Activated naive CD4-positive, alpha-beta T cell treated with anti-CD3 and anti-CD28 coated beads for 36 hours (primary cell): ENCODE results near the gene DSCAML1. TPM values are rescaled to one million over a fixed set of nuclear protein-coding genes. Genes with fewer than 3 reads are reported as not detected.

ENCODE experiments used
- CTCF ChIA-PET: fragments of 350-600 bp; sonication (Branson Sonifier 250); formaldehyde crosslinking; loops from one replicate; lab custom pipeline; 2021; ENCODE audit warnings: antibody characterized with exemption; lab: Charles Lee
- DNase-seq: peaks from one replicate; pipeline ENCODE4 v3.0.0-alpha.2; 2020
- H3K27ac Mint-ChIP-seq: one replicate; pipeline ENCODE4 v1.8.0; 2021; ENCODE audit warnings: mild to moderate bottlenecking, mixed read lengths
- H3K27me3 Mint-ChIP-seq: one replicate; pipeline ENCODE4 v1.8.0; 2021; ENCODE audit warnings: low read depth, mixed read lengths
- H3K36me3 Mint-ChIP-seq: one replicate; pipeline ENCODE4 v1.8.0; 2021; ENCODE audit warnings: low read depth, mixed read lengths
- H3K4me1 Mint-ChIP-seq: one replicate; pipeline ENCODE4 v1.8.0; 2021; ENCODE audit warnings: low read depth, mixed read lengths
- H3K4me3 Mint-ChIP-seq: one replicate; pipeline ENCODE4 v1.8.0; 2021; ENCODE audit warnings: mild to moderate bottlenecking, moderate library complexity, mixed read lengths
- H3K9me3 Mint-ChIP-seq: one replicate; pipeline ENCODE4 v1.8.0; 2021; ENCODE audit warnings: mixed read lengths
- intact Hi-C: fragments of 100-400 bp; cut with micrococcal nuclease; formaldehyde crosslinking; loops from one replicate; pipeline ENCODE4 v1.15.1; 2023
- total RNA-seq, 2 experiments: library from RNA; stranded (reverse); gene quantifications; one replicate each; pipeline ENCODE4 v1.2.3, GENCODE V29; 2021

DSCAML1 gene
- total RNA-seq, 2 experiments from 2014 or later, result 0.17 to 0.30 TPM

DNA sequence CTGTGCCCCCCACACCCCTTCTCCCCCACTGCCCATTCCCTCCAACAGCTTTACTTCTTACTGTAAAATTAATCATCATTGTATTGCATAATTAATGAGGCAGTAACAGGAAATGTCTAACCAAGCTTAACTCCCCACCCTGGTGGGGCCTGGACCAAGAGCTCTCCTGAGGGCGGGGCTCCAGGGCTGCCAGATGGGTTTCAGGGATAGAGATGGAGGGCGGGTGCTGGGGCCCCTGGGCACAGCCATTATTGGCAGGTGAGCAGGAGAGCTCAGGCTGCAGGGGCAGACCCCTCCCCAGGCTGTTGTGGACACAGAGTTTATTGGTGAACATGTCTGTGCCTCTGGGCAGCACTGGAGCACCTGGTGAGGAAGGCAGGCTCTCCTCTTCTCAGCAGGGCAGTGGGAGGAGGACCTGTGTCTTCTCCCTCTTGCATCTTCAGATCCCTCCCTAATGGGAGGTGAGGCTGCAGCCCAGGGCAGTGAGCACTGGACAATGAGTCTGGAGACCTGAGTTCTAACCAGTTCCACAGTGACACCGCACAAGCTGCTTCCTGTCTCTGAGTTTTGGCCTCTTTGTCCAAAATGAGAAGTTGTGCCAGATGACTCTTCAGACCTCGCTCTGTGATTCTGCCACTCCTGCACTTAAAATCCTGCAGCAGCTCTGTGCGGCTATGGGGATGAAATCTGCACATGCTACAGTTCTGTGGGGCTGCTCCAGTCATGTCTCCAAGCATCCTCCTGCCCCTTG is 236.1 kb downstream of the DSCAML1 start:
- Mint-ChIP-seq H3K27ac (no peak overlapping the region), H3K36me3 (no peaks in the 10 kb centered on the region), H3K27me3 (peaks cover 3% of the 10 kb centered on the region), H3K4me1 (no peaks in the 10 kb centered on the region), H3K9me3 (no peaks in the 10 kb centered on the region), H3K4me3 (no peak overlapping the region)
- CTCF ChIA-PET, result no interaction called here
- intact Hi-C loops, result no loop called here
- no peak for DNase-seq

DNA sequence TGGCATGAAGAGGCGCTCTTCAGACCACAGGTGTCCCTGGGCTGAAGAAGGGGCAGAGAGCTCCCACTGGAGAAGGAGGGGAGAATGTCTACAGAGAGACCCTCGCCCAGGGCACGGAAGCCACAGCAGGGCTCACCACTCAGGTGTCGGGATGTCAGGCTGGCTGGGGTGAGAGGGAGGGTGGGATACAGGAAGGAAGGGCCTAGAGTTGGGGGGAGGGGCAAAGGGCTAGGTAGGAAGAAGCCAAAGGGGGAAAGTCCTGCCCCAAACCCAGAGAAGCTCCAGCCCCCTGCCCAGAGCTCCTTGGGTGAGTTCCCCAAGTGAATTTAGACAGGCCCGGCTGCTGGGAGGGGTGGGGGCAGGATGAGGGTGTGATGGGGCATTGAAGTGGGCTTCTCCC is 237.3 kb downstream of the DSCAML1 start:
- Mint-ChIP-seq H3K4me3 (no peak overlapping the region), H3K27ac (no peak overlapping the region), H3K9me3 (no peaks in the 10 kb centered on the region), H3K27me3 (peaks cover 3% of the 10 kb centered on the region), H3K4me1 (no peaks in the 10 kb centered on the region), H3K36me3 (no peaks in the 10 kb centered on the region)
- DNase-seq, result no peak
- intact Hi-C loops, result no loop called here
- CTCF ChIA-PET, result no interaction called here

DNA sequence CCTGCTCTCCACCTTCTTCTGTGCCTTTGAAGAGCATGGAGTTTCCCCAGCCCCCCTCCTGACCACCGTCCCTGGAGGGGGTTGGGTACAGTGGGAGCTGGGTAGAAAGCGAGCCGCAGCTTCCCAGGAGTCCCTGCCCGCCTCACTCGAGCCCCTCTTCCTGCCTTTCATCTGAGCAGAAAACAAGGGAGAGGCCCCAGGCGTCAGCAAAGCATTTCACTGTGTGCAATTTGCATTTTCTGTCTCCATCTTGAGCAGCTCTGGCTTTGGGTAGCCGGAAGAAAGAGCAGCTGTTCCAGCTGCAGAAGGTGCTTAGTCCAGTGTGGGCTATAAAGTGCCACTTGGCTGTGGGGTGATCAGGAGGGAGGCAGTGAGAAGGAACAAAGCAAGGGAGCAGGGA is 239.7 kb downstream of the DSCAML1 start:
- no peaks in the 10 kb centered on the region for H3K9me3 Mint-ChIP-seq
- intact Hi-C loops, result no loop called here
- H3K27me3 Mint-ChIP-seq, result peaks cover 3% of the 10 kb centered on the region
- no peaks in the 10 kb centered on the region for H3K4me1 Mint-ChIP-seq
- DNase-seq, result no peak
- no peak overlapping the region for H3K27ac Mint-ChIP-seq
- no peaks in the 10 kb centered on the region for H3K36me3 Mint-ChIP-seq
- CTCF ChIA-PET, result no interaction called here
- H3K4me3 Mint-ChIP-seq, result no peak overlapping the region

DNA sequence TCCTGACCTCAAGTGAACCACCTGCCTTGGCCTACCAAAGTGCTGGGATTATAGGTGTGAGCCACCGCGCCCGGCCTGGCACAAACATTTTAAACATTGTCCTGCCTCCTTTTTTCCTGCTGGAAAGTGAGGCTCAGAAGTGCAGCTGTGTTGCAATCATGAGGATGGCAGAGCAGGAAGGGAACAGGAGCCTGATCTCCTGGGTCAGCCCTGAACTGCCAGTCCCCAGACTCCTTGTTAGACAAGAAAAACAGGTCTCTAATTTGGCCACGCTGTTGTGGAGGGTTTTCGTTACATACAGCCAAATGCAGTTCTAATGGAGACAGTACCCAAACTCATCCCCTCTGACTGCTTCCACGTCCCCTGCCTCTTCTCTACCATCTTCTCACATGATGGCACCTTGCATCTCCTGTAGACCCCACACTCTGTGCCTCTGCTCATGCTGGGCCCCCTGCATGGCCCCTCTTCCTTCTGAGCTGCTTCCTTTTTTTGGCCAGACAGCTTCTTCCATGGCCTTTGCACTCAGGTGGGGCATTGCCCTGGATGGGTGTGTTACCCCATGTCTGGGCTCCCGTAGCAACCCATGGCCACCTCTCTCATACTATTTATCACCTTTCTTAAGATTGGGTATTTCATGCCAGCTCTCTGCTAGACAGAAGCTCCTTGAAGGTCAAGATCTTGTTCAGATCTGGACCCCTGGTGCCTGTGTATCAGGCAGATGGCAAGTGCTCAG is 242.2 kb downstream of the DSCAML1 start:
- Mint-ChIP-seq H3K4me1 (no peaks in the 10 kb centered on the region), H3K9me3 (no peaks in the 10 kb centered on the region), H3K4me3 (no peak overlapping the region), H3K36me3 (no peaks in the 10 kb centered on the region), H3K27ac (no peak overlapping the region), H3K27me3 (peaks cover 3% of the 10 kb centered on the region)
- intact Hi-C loops, result no loop called here
- CTCF ChIA-PET, result interaction anchor here (0.7 kb wide), 1 partner anchor 718 kb away, joined by 3 read pairs; no protein-coding TSS in a partner anchor
- no peak for DNase-seq

DNA sequence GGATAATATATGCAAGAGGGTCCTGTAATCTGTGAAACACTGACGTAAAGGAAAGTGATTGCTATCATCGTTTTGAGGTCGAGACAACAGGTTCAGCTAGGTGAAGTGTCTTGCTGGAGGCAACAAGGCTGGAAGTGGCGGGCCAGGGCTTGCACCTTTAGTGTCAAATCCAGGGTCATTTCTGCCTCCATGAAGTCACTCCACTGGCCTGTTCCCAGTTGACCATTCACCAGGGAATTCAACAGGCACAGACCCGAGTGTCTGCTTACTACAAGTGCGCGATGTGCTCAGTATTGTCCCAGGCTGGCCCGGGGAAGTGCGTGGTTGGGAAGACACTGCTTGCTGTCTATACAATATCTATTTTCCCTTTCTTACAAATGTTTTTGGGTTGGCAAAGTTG is 244.4 kb downstream of the DSCAML1 start:
- Mint-ChIP-seq H3K4me3 (no peak overlapping the region), H3K27ac (no peak overlapping the region), H3K4me1 (no peaks in the 10 kb centered on the region), H3K36me3 (no peaks in the 10 kb centered on the region), H3K27me3 (peaks cover 3% of the 10 kb centered on the region), H3K9me3 (no peaks in the 10 kb centered on the region)
- intact Hi-C loops, result no loop called here
- CTCF ChIA-PET, result no interaction called here
- DNase-seq, result no peak

DNA sequence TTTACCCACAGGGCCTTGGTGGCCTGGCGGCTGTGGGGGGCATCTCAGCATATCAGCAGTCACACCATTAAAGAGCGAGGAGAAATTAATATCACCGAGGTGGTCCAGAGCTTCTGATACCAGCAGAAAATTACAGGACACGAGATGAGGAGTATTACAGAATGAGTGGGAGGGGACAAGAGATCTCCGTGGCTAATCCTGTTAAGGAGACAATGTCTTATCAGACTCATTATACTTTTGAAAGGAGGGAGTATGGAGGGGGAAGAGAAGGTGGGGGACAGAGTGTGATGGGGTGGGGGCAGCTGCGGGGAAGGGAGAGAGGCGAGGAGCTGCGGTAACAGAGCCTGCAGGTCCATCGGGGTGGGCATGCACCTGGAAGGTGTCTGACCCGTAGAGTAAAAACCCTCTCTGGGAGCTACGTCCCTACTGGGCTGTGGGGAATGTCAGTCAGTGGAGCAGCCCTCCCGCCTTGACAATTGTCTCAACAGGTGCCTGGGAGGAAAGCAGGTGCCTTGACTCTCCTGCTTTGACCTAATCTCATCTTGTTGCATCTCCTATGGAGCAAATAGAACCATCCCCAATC is 245.2 kb downstream of the DSCAML1 start:
- Mint-ChIP-seq H3K4me3 (no peak overlapping the region), H3K27ac (no peak overlapping the region), H3K27me3 (peaks cover 2% of the 10 kb centered on the region), H3K9me3 (no peaks in the 10 kb centered on the region), H3K4me1 (no peaks in the 10 kb centered on the region), H3K36me3 (no peaks in the 10 kb centered on the region)
- intact Hi-C loops, result no loop called here
- CTCF ChIA-PET, result interaction anchor here (0.7 kb wide), 1 partner anchor 70 kb away, joined by 3 read pairs; no protein-coding TSS in a partner anchor
- no peak for DNase-seq

DNA sequence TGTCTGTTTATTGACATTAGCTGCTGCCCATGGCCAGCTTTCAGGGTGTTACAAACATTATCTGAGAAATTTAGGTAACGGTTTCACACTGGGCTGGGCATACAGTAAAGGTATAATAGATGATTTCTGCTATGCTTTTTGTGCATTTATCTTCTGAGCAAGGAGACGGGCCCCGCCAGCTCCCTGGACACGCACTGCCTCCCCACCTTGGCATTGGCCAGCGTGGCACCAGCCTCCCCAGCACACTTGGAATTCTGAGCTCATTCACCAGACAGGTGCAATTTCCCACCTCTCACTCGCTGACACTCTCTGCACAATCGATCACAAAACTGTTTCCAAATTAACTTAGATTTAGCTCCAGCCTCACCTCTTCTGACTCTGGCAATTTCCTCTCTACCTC is 246.6 kb downstream of the DSCAML1 start:
- no peak overlapping the region for H3K27ac Mint-ChIP-seq
- no peak overlapping the region for H3K4me3 Mint-ChIP-seq
- no peaks in the 10 kb centered on the region for H3K4me1 Mint-ChIP-seq
- DNase-seq, result no peak
- intact Hi-C loops, result no loop called here
- no peaks in the 10 kb centered on the region for H3K36me3 Mint-ChIP-seq
- CTCF ChIA-PET, result no interaction called here
- no peaks in the 10 kb centered on the region for H3K9me3 Mint-ChIP-seq
- no peaks in the 10 kb centered on the region for H3K27me3 Mint-ChIP-seq

DNA sequence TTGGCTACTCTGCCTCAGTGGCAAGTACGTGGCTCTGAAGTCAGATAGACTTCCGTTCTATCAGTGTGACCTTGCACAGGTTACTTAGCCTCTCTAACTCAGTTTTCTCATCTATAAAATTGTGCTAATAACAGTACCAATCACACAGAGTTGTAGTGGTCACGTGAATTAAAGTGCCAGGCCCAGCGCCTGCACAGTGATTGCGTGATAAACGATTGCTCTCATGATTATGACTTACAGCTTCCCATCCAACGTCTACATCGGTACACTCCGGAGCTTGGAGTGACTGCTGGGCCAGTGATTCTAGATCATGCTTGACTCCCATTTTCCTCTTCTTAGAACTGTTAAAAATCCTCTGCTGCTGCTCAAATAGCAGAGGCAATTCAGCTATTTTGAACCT is 247.6 kb downstream of the DSCAML1 start:
- CTCF ChIA-PET, result no interaction called here
- H3K27ac Mint-ChIP-seq, result no peak overlapping the region
- DNase-seq, result no peak
- no peaks in the 10 kb centered on the region for H3K4me1 Mint-ChIP-seq
- H3K36me3 Mint-ChIP-seq, result no peaks in the 10 kb centered on the region
- no peak overlapping the region for H3K4me3 Mint-ChIP-seq
- H3K27me3 Mint-ChIP-seq, result no peaks in the 10 kb centered on the region
- intact Hi-C loops, result no loop called here
- no peaks in the 10 kb centered on the region for H3K9me3 Mint-ChIP-seq

DNA sequence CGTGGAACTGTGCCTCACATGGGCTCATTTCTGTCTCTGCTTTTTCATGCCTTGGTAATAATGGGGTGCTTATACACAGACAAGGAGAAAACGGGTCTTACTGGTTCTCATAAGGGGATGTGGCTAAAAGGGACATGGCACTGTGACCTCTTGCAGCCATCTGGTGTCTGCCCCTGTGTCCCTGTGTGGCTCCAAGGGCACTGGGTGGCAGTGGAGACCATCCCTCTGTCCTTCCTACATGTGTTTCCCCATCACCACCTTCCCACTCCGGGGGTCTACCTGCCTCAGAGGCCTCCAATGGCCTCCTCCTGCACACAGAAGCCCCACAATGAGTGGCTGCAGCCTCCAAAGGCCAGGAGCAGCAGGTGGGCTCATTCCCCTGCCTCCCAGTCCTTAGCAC is 248.1 kb downstream of the DSCAML1 start:
- Mint-ChIP-seq H3K9me3 (no peaks in the 10 kb centered on the region), H3K27ac (no peak overlapping the region), H3K4me1 (no peaks in the 10 kb centered on the region), H3K27me3 (no peaks in the 10 kb centered on the region), H3K4me3 (no peak overlapping the region), H3K36me3 (no peaks in the 10 kb centered on the region)
- intact Hi-C loops, result no loop called here
- CTCF ChIA-PET, result no interaction called here
- DNase-seq, result no peak

DNA sequence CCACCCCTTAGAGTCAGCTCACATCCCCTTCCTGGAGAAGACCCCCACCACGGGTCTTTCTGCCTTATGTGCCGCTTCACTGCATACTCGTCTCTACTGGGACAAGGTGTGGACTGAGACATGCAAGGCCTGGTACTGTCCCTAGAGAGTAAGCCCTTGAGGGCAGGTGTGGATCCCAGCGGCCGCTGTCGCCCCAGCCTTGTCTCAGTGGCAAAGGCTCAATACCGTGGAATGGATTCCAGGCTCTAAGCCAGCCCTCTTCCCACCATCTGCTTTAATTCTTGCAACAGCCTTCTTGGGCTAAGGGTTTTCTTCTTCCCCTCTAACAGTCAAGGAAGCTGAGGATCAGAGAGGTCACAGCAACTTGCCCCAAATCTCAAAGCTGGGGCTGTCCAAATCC is 249.1 kb downstream of the DSCAML1 start:
- peaks cover 2% of the 10 kb centered on the region for H3K9me3 Mint-ChIP-seq
- no peaks in the 10 kb centered on the region for H3K27me3 Mint-ChIP-seq
- H3K4me3 Mint-ChIP-seq, result no peak overlapping the region
- no peaks in the 10 kb centered on the region for H3K4me1 Mint-ChIP-seq
- no peaks in the 10 kb centered on the region for H3K36me3 Mint-ChIP-seq
- no peak for DNase-seq
- H3K27ac Mint-ChIP-seq, result no peak overlapping the region
- CTCF ChIA-PET, result interaction anchor here (0.9 kb wide), 1 partner anchor 79 kb away, joined by 3 read pairs; no protein-coding TSS in a partner anchor
- intact Hi-C loops, result no loop called here

DNA sequence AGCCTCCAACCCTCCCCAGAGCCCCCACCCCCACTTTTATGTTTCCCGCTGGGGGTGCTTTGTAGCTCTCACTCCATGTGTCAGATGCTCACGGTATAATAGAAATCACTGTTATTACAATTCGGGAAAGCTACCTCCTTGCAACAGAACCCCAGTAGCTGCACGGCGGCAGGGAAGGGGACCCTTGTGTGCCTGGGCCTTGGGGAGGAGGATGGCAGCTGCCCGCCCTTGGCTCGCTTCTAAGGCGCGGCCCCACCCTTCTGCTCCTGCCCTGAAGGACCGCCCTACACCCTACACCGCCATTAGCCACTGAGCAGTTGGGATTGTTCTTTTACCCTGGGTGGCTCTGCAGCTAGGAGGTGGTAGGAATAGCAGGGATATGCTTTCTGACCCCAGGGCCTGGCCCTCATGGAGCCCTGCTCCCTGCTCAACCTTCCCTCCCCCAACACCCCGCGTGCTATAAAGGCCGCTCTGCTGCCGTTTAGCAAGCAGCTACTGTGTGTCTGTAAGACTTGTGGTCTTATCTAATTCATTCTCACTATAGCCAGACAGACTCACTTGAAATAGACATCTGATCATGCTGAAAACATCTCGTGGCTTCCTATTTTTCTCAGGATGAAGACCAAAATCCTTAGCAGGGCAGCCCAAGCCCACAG is 249.7 kb downstream of the DSCAML1 start:
- no peaks in the 10 kb centered on the region for H3K36me3 Mint-ChIP-seq
- H3K27ac Mint-ChIP-seq, result no peak overlapping the region
- CTCF ChIA-PET, result interaction anchor here (0.9 kb wide), 1 partner anchor 80 kb away, joined by 3 read pairs; no protein-coding TSS in a partner anchor

More for the DNA sequence above, 249.7 kb downstream of the DSCAML1 start:
- no peak overlapping the region for H3K4me3 Mint-ChIP-seq
- no peaks in the 10 kb centered on the region for H3K27me3 Mint-ChIP-seq
- H3K9me3 Mint-ChIP-seq, result peaks cover 2% of the 10 kb centered on the region
- DNase-seq, result no peak
- intact Hi-C loops, result no loop called here
- H3K4me1 Mint-ChIP-seq, result no peaks in the 10 kb centered on the region
